H1 (cell line): Measurements from ENCODE around the gene GRID1. TPM values are rescaled to one million over a fixed set of nuclear protein-coding genes. Genes with fewer than 3 reads are reported as not detected.

Experiments used
- BACH1 ChIP-seq: IDR thresholded peaks from 2 replicates; pipeline ENCODE4 v1.6.1; 2012; ENCODE audit warnings: low read length, improper control_type of control experiment
- CHD2 ChIP-seq: IDR thresholded peaks from 2 replicates; pipeline ENCODE4 v1.6.1; 2012; ENCODE audit warnings: low read length, improper control_type of control experiment
- KDM1A ChIP-seq: fragments of 200-600, 300-600 bp; sonication (generic); IDR thresholded peaks from 2 replicates; pipeline ENCODE4 v1.7.1; 2016; ENCODE audit warnings: mild to moderate bottlenecking, low read length, borderline replicate concordance
- KDM4A ChIP-seq: IDR thresholded peaks from one replicate; pipeline ENCODE4 v1.7.1; 2012; ENCODE audit warnings: low read depth, mild to moderate bottlenecking, moderate library complexity, low read length, inconsistent platforms; ENCODE audit not compliant: severe bottlenecking
- polyA plus RNA-seq, 7 experiments: library from polyadenylated mRNA; depleted of rRNA in 3 of 7; stranded (reverse) in 5 of 7; unstranded in 2 of 7; fragments of >200 nt in 5 of 7; fragments of 200-250 nt in 2 of 7; gene quantifications; 1 replicate in 5 of 7; 2 replicates in 1 of 7; 4 replicates in 1 of 7; pipeline versions ENCODE4 v1.2.1 to v1.2.3, GENCODE V29; 2011 to 2013; ENCODE audit warnings: missing spikeins in 2 of 7, mixed read lengths in 2 of 7
- total RNA-seq: library from RNA; stranded (reverse); fragmentation: NEBNext Ultra II Directional; extraction: Animal tissue kit (Norgen Biotek cat#: 25700); gene quantifications from 2 replicates; pipeline ENCODE4 v1.2.1, GENCODE V29; 2021
- TF ChIP-seq, protein P1 (sequence below): IDR thresholded peaks from 2 replicates; pipeline ENCODE4 v1.6.1; 2012; ENCODE audit warnings: inconsistent platforms

GRID1 gene
- total and polyA plus RNA-seq, 2 of the 8 experiments (the other 6 are each of a cell fraction or from before 2014, with no cell fraction given) = 0.22 to 0.30 TPM

DNA sequence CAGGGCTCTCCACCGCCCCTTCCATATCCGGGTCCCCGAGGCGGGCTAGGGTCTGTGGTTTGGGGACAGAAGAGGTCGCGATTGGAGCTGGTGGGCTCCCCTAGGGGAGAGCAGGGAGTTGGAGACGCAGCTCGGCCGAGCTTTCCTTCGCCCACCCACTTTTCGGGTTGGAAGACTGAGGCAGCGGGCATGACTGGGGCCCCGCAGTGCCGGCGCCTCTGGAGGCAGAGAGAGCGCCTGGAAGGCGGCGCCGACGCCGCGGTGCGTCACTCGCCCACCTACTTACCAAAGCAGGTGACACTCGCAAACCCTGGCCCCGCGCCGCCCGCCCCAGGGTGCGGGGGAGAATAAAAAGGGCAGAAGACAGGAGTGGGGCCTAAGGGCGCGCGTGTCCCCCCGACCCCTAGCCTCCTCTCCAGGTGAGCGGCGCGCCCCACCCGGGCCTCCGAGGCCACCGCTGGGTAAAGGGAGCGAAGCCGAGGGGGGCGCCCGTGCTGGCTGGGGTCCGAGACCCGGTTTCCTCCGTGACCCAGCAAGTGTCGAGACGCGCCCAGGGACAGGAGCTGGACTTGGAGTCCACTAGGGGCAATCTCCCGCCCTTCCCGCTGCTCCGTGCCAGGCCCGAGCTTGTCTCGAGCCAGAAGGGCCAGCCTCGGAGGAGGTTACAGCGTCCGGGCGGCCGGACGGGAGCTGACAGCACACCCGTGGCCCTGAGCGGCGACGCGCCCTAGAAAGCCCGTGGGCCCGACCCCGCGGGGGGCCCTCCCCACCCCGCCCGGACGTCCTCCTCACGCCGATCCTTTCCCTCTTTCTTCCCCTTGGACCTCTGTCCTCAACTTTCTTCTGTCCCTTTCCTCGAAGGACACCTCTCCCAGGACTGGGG is 34.4 kb upstream of the GRID1 start (continued):
- TF ChIP-seq BACH1 (0 out of 2 replicates have a peak, but pooled peaks have one; percentile 29), KDM1A (peak; percentile 95), CHD2 (no peak), KDM4A (peak; percentile 48)
- TF ChIP-seq, protein P1, sequence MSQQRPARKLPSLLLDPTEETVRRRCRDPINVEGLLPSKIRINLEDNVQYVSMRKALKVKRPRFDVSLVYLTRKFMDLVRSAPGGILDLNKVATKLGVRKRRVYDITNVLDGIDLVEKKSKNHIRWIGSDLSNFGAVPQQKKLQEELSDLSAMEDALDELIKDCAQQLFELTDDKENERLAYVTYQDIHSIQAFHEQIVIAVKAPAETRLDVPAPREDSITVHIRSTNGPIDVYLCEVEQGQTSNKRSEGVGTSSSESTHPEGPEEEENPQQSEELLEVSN = peak; percentile 29
